IPS-15b (cell line): ENCODE data around the gene NDEL1.

Experiments used
- H3K27me3 ChIP-seq: one replicate; pipeline ENCODE4 v1.6.1; 2013; ENCODE audit warnings: low read length; ENCODE audit not compliant: control insufficient read depth, insufficient read depth
- H3K36me3 ChIP-seq: one replicate; pipeline ENCODE4 v1.6.1; 2013; ENCODE audit warnings: low read length; ENCODE audit not compliant: control insufficient read depth, insufficient read depth
- H3K4me1 ChIP-seq: one replicate; pipeline ENCODE4 v1.6.1; 2013; ENCODE audit warnings: mild to moderate bottlenecking, low read length; ENCODE audit not compliant: control insufficient read depth, insufficient read depth
- H3K4me3 ChIP-seq: one replicate; pipeline ENCODE4 v1.5.1; 2013; ENCODE audit warnings: low read depth, low read length
- H3K9ac ChIP-seq: one replicate; pipeline ENCODE4 v1.6.1; 2013; ENCODE audit warnings: low read depth, mild to moderate bottlenecking, low read length
- H3K9me3 ChIP-seq: one replicate; pipeline ENCODE4 v1.6.1; 2013; ENCODE audit warnings: mild to moderate bottlenecking, low read length; ENCODE audit not compliant: control insufficient read depth, insufficient read depth

NDEL1 gene

DNA sequence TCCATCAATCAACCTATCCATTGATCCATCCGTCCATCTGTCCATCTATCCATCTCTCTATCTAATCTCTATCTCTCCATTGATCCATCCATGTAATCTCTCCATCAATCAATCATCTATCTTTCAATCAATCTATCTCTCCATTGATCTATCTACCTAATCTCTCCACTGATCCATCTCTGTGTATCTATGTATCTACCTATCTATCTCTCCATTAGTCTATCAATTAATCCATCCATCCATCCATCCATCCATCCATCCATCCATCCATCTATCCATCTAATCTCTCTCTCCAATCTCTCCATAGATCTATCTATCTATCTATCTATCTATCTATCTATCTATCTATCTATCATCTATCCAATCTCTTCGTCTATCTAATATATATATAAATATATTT lies 34.6 kb upstream of the NDEL1 start:
- no peak overlapping the region for H3K4me3 ChIP-seq
- no peaks in the 10 kb centered on the region for H3K4me1 ChIP-seq
- no peak overlapping the region for H3K9ac ChIP-seq
- peaks cover 4% of the 10 kb centered on the region for H3K27me3 ChIP-seq
- no peaks in the 10 kb centered on the region for H3K9me3 ChIP-seq
- no peaks in the 10 kb centered on the region for H3K36me3 ChIP-seq

DNA sequence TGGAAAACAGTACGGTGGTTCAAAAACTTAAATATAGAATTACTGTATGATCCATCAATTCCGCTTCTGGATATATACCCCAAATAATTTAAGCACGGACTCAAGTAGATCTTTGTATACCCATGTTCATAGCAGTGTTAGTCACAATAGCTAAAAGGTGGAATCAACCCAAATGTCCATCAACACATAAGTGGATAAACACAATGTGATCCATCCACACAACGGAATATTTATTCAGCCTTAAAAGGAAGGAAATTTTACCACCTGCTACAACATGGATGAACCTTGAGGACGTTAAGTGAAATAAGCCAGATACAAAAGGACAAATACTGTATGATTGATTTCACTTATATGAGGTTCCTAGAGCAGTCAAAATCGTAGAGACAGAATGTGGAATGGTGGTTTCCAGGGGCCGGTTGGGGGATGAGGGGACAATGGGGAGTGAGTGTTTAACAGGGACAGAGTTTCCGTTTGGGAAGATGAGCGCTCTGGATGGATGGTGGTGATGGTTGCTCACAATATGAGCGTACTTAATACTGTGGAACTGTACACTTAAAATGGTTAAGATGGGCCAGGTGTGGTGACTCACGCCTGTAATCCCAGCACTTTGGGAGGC lies 32.7 kb upstream of the NDEL1 start:
- peaks cover 2% of the 10 kb centered on the region for H3K27me3 ChIP-seq
- H3K9me3 ChIP-seq = no peaks in the 10 kb centered on the region
- H3K9ac ChIP-seq = no peak overlapping the region
- no peaks in the 10 kb centered on the region for H3K4me1 ChIP-seq
- no peak overlapping the region for H3K4me3 ChIP-seq
- no peaks in the 10 kb centered on the region for H3K36me3 ChIP-seq

- no peak overlapping the region for H3K4me3 ChIP-seq
- H3K4me1 ChIP-seq = peaks cover 4% of the 10 kb centered on the region
- H3K9ac ChIP-seq = no peak overlapping the region
- H3K36me3 ChIP-seq = no peaks in the 10 kb centered on the region
- H3K27me3 ChIP-seq = peaks cover 1% of the 10 kb centered on the region
- H3K9me3 ChIP-seq = no peaks in the 10 kb centered on the region
Observed at GRCh38 chr17:8405499-8406016, 30.1 kb upstream of the NDEL1 start.

DNA sequence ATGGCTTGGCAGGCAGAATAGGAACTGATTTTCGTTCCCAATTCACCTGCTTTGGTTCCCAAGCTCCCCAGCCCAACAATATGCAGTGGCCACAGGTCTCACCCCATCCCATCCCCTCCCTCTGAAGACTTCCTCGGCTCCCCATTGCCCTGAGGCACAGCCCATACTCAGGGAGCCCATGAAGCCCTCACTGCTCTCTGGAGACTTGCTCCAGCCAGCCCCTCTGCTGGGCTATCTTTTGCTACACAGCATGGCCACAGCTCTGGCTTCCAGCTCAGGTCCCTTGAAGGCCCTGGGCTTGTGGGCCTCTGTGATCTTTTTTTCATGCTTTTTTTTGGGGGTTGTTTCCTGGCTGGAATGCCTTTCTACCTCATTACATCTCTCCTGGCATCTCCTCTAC lies 29.5 kb upstream of the NDEL1 start:
- no peak overlapping the region for H3K9ac ChIP-seq
- H3K27me3 ChIP-seq = no peaks in the 10 kb centered on the region
- H3K36me3 ChIP-seq = no peaks in the 10 kb centered on the region
- no peaks in the 10 kb centered on the region for H3K9me3 ChIP-seq
- no peak overlapping the region for H3K4me3 ChIP-seq
- peaks cover 6% of the 10 kb centered on the region for H3K4me1 ChIP-seq

DNA sequence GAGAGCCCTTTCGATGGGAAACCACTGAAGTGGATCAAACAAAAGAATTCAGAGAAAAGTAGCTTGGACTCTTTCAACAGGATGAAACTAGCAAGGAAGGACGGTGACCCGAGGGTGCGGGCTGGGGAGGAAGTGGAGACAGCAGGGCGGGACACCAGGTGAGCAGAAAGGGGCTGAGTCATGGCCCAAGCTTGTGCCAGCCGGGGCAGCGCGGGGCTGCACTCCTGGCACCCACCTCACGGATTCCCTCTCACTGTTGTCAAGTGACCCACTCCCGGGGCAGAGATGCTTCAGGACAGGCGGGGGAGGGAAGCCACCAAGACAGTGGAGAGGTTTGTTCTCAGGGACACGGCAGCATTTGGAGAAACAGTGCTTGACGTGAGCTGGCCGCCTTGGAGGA lies 27.3 kb upstream of the NDEL1 start:
- Histone ChIP-seq H3K4me1 (peaks cover 6% of the 10 kb centered on the region), H3K36me3 (no peaks in the 10 kb centered on the region), H3K27me3 (no peaks in the 10 kb centered on the region), H3K9ac (no peak overlapping the region), H3K4me3 (no peak overlapping the region), H3K9me3 (no peaks in the 10 kb centered on the region)

GRCh38 chr17:8409966-8410882 lies 25.5 kb upstream of the NDEL1 start:
- no peaks in the 10 kb centered on the region for H3K9me3 ChIP-seq
- no peak overlapping the region for H3K9ac ChIP-seq
- H3K27me3 ChIP-seq = no peaks in the 10 kb centered on the region
- peak overlapping the region; percentile 12 for H3K4me3 ChIP-seq
- no peaks in the 10 kb centered on the region for H3K36me3 ChIP-seq
- peaks cover 6% of the 10 kb centered on the region for H3K4me1 ChIP-seq

- Histone ChIP-seq H3K9me3 (no peaks in the 10 kb centered on the region), H3K36me3 (no peaks in the 10 kb centered on the region), H3K27me3 (no peaks in the 10 kb centered on the region), H3K4me1 (peaks cover 6% of the 10 kb centered on the region), H3K4me3 (no peak overlapping the region), H3K9ac (no peak overlapping the region)
Observed at GRCh38 chr17:8410883-8411238, 24.8 kb upstream of the NDEL1 start.

DNA sequence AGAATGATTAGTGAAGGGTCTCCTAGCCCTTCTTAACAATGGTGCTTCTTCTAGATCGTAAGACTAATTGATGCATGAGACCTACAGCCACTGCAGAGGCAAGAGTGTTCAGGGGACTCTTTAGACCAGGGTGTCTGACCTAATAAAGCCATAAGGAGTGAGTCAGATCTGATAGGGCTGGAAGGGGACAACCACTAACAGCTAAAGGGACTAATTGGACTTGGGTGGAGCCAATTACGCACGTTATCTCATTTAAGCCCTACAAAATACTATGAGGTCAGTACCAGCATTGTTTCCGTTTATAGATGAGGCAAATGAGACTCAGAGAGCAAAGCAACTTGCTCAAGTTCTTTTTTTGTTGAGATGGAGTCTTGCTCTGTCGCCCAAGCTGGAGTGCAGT lies 23.6 kb upstream of the NDEL1 start:
- Histone ChIP-seq H3K36me3 (no peaks in the 10 kb centered on the region), H3K9me3 (no peaks in the 10 kb centered on the region), H3K9ac (no peak overlapping the region), H3K27me3 (no peaks in the 10 kb centered on the region), H3K4me3 (no peak overlapping the region), H3K4me1 (peaks cover 6% of the 10 kb centered on the region)

GRCh38 chr17:8413328-8413727 lies 22.4 kb upstream of the NDEL1 start:
- Histone ChIP-seq H3K9ac (no peak overlapping the region), H3K36me3 (no peaks in the 10 kb centered on the region), H3K4me3 (no peak overlapping the region), H3K4me1 (peaks cover 3% of the 10 kb centered on the region), H3K9me3 (no peaks in the 10 kb centered on the region), H3K27me3 (no peaks in the 10 kb centered on the region)

DNA sequence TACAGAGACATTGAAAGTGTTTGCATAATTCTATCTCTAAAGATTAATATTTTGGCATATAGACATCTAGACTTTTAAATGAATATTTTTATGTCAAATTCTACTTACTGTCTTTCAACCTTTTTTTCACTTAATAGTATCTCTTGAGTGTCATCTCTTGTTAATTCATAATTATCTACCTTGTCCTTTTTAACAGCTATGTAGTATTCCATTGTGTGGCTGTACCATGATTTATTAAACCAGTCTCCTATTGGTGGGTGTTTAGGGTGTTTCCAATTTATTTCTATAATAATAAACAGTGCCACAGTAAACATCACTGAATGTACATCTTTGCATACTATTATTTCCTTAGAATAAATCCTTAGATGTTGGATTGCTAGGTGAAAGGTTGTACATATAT lies 21.7 kb upstream of the NDEL1 start:
- no peaks in the 10 kb centered on the region for H3K27me3 ChIP-seq
- no peak overlapping the region for H3K9ac ChIP-seq
- H3K36me3 ChIP-seq = no peaks in the 10 kb centered on the region
- H3K4me1 ChIP-seq = peaks cover 3% of the 10 kb centered on the region
- no peak overlapping the region for H3K4me3 ChIP-seq
- no peaks in the 10 kb centered on the region for H3K9me3 ChIP-seq

- H3K9ac ChIP-seq = no peak overlapping the region
- H3K4me1 ChIP-seq = no peaks in the 10 kb centered on the region
- H3K9me3 ChIP-seq = no peaks in the 10 kb centered on the region
- H3K27me3 ChIP-seq = no peaks in the 10 kb centered on the region
- H3K4me3 ChIP-seq = no peak overlapping the region
- no peaks in the 10 kb centered on the region for H3K36me3 ChIP-seq
Observed at GRCh38 chr17:8417806-8418205, 17.9 kb upstream of the NDEL1 start.

GRCh38 chr17:8418471-8418870 lies 17.2 kb upstream of the NDEL1 start:
- Histone ChIP-seq H3K4me3 (no peak overlapping the region), H3K9me3 (no peaks in the 10 kb centered on the region), H3K4me1 (no peaks in the 10 kb centered on the region), H3K9ac (no peak overlapping the region), H3K27me3 (no peaks in the 10 kb centered on the region), H3K36me3 (no peaks in the 10 kb centered on the region)
